OCI-LY7 (cell line): ENCODE measurements around the gene ARHGAP6. TPM values are rescaled to one million over a fixed set of nuclear protein-coding genes. Genes with fewer than 3 reads are reported as not detected.
A peak's percentile ranks its signal among the peaks of the same experiment; 100 is the strongest.

Source experiments
- BruUV-seq: library from RNA; stranded (reverse); fragments of 400-500 nt; replicated peaks from 2 replicates; lab custom pipeline; 2021; lab: Mats Ljungman, UMichigan
- CTCF ChIA-PET: fragments of 300-600 bp; sonication (Branson Sonifier 250); formaldehyde crosslinking; loops from one replicate; lab custom pipeline; 2022; ENCODE audit warnings: antibody characterized with exemption; ENCODE audit not compliant: unreplicated experiment; lab: Charles Lee
- POLR2A ChIA-PET: fragments of 300-600 bp; sonication (Branson Sonifier 250); formaldehyde crosslinking; loops from one replicate; lab custom pipeline; 2022; ENCODE audit warnings: antibody characterized with exemption; lab: Charles Lee
- DNase-seq: peaks from one replicate; pipeline ENCODE4 v3.0.0-alpha.2; 2015; ENCODE audit warnings: low spot score
- H2AFZ ChIP-seq: fragments of 200-600 bp; sonication (generic), shearing (Covaris generic); 2 replicates; pipeline ENCODE4 v1.6.1; 2014; ENCODE audit warnings: mild to moderate bottlenecking, antibody characterized with exemption, low read length, moderate library complexity
- H3K27ac ChIP-seq: fragments of 200-600 bp; sonication (generic); 2 replicates; pipeline ENCODE4 v1.5.1; 2014; ENCODE audit warnings: mixed run types, low read depth, mild to moderate bottlenecking, moderate library complexity, low read length, inconsistent platforms; ENCODE audit not compliant: poor library complexity, severe bottlenecking
- H3K36me3 ChIP-seq: fragments of 200-600 bp; sonication (generic); 2 replicates; pipeline ENCODE4 v1.6.1; 2014; ENCODE audit warnings: mild to moderate bottlenecking, antibody characterized with exemption, low read length, moderate library complexity, mixed read lengths; ENCODE audit not compliant: insufficient read depth
- H3K4me1 ChIP-seq: fragments of 200-600 bp; sonication (generic); 2 replicates; pipeline ENCODE4 v1.5.1; 2014; ENCODE audit warnings: mild to moderate bottlenecking, low read length; ENCODE audit not compliant: insufficient read depth, poor library complexity, severe bottlenecking
- H3K4me2 ChIP-seq: fragments of 200-600 bp; sonication (generic); 2 replicates; pipeline ENCODE4 v1.6.1; 2014; ENCODE audit warnings: mild to moderate bottlenecking, low read length
- H3K4me3 ChIP-seq: fragments of 200-600 bp; sonication (generic); 2 replicates; pipeline ENCODE4 v1.5.1; 2014; ENCODE audit warnings: mild to moderate bottlenecking, low read depth, low read length; ENCODE audit not compliant: poor library complexity, severe bottlenecking
- H3K79me2 ChIP-seq: fragments of 200-600 bp; sonication (generic); 2 replicates; pipeline ENCODE4 v1.6.1; 2016; ENCODE audit warnings: low read depth, mild to moderate bottlenecking, low read length, moderate library complexity, mixed read lengths; ENCODE audit not compliant: insufficient read depth
- H3K9me2 ChIP-seq: fragments of 200-600 bp; sonication (generic); 2 replicates; pipeline ENCODE4 v1.6.1; 2016; ENCODE audit warnings: mild to moderate bottlenecking, low read length, mixed read lengths; ENCODE audit not compliant: insufficient read depth
- H3K9me3 ChIP-seq: fragments of 200-600 bp; sonication (generic); 2 replicates; pipeline ENCODE4 v1.6.1; 2014; ENCODE audit warnings: mild to moderate bottlenecking, mixed run types, low read length, mixed read lengths
- H4K20me1 ChIP-seq: fragments of 200-600 bp; sonication (generic); 2 replicates; pipeline ENCODE4 v1.6.1; 2014; ENCODE audit warnings: mild to moderate bottlenecking, antibody characterized with exemption, low read length, moderate library complexity, mixed read lengths; ENCODE audit not compliant: insufficient read depth
- EZH2phosphoT487 ChIP-seq: fragments of 200-600 bp; sonication (generic); IDR thresholded peaks from 2 replicates; pipeline ENCODE4 v1.6.1; 2018; ENCODE audit warnings: low read depth, borderline replicate concordance, mild to moderate bottlenecking, mixed run types, antibody characterized with exemption, low read length, moderate library complexity, mixed read lengths
- intact Hi-C: fragments of 100-400 bp; cut with micrococcal nuclease; formaldehyde crosslinking; loops from one replicate; pipeline ENCODE4 v1.10.0; 2022; ENCODE audit not compliant: unreplicated experiment
- total RNA-seq, 2 experiments: library from RNA; depleted of rRNA in 1 of 2; stranded (reverse); fragments of >200 nt in 1 of 2; shearing (Covaris generic) in 1 of 2; gene quantifications; 2 replicates each; pipeline ENCODE4 v1.2.3, GENCODE V29; 2014 to 2022
- TF ChIP-seq, protein P1 (sequence below): fragments of 200-600 bp; sonication (generic); conservative IDR thresholded peaks from 2 replicates; pipeline ENCODE4 v1.5.1; 2014; ENCODE audit warnings: mild to moderate bottlenecking, antibody characterized with exemption, low read length, moderate library complexity, mixed read lengths

The ARHGAP6 gene
- total RNA-seq, 2 experiments from 2014 or later = not detected

GRCh38 chrX:11445540-11445939 is 220.2 kb downstream of the ARHGAP6 start:
- intact Hi-C loops = no loop called here
- TF ChIP-seq EZH2phosphoT487 = no peak
- TF ChIP-seq, protein P1, sequence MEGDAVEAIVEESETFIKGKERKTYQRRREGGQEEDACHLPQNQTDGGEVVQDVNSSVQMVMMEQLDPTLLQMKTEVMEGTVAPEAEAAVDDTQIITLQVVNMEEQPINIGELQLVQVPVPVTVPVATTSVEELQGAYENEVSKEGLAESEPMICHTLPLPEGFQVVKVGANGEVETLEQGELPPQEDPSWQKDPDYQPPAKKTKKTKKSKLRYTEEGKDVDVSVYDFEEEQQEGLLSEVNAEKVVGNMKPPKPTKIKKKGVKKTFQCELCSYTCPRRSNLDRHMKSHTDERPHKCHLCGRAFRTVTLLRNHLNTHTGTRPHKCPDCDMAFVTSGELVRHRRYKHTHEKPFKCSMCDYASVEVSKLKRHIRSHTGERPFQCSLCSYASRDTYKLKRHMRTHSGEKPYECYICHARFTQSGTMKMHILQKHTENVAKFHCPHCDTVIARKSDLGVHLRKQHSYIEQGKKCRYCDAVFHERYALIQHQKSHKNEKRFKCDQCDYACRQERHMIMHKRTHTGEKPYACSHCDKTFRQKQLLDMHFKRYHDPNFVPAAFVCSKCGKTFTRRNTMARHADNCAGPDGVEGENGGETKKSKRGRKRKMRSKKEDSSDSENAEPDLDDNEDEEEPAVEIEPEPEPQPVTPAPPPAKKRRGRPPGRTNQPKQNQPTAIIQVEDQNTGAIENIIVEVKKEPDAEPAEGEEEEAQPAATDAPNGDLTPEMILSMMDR = peak; percentile 37; the same call in 1 of the 2 replicates
- Histone ChIP-seq H3K79me2 (no peaks in the 10 kb centered on the region), H4K20me1 (no peaks in the 10 kb centered on the region), H3K4me2 (no peak overlapping the region), H3K9me2 (no peaks in the 10 kb centered on the region), H3K9me3 (no peaks in the 10 kb centered on the region), H3K4me1 (no peaks in the 10 kb centered on the region), H3K4me3 (no peak overlapping the region), H3K27ac (no peak overlapping the region), H2AFZ (no peak overlapping the region), H3K36me3 (no peaks in the 10 kb centered on the region)
- no TSS peak for BruUV-seq
- DNase-seq = peak; percentile 22
- ChIA-PET POLR2A (no interaction called here), CTCF (no interaction called here)

DNA sequence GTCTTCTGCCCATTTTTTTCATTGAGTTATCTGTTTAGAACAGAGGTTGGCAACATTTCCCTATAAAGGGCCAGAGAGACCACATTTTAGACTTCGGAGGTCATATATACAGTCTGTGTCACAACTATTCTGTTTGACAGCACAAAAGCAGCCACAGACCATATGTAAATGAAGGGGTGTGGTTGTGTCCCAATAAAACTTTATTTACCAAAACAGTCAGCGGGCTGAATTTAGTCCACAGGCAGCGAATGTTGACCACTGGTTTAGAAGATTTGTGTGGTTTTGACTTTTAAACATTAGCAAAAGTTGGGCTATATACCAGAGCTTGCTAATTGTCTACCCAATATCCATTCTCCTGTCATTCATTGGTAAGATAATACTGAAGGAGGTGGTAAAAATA is 221.7 kb downstream of the ARHGAP6 start:
- no peaks in the 10 kb centered on the region for H4K20me1 ChIP-seq
- CTCF ChIA-PET = no interaction called here
- H2AFZ ChIP-seq = no peak overlapping the region
- no TSS peak for BruUV-seq
- no peaks in the 10 kb centered on the region for H3K36me3 ChIP-seq
- POLR2A ChIA-PET = no interaction called here
- DNase-seq = no peak
- H3K9me3 ChIP-seq = no peaks in the 10 kb centered on the region
- no peak for TF ChIP-seq EZH2phosphoT487
- TF ChIP-seq, protein P1 = no peak
- no peak overlapping the region for H3K4me2 ChIP-seq
- no peaks in the 10 kb centered on the region for H3K4me1 ChIP-seq
- H3K27ac ChIP-seq = no peak overlapping the region
- H3K9me2 ChIP-seq = no peaks in the 10 kb centered on the region
- intact Hi-C loops = no loop called here
- no peaks in the 10 kb centered on the region for H3K79me2 ChIP-seq
- no peak overlapping the region for H3K4me3 ChIP-seq

DNA sequence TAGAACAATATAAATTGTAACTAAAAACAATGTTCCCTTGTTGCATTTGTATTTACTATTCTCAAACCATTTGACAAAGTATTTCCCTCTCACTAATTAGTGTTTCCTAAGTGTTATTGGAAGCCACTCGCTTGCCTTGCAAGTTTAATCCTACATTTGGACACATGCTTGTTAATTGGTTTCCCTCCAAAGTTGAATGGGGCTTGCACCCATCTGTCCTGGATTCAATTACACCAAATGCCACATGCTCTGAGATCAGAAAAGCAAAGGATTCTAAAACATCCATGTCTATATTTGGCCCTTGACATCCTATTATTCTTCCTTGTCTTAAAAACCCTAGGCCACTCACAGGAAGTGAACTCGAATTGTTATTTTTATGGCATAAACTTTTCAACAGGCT is 225.9 kb downstream of the ARHGAP6 start:
- no peak overlapping the region for H3K4me3 ChIP-seq
- H3K4me1 ChIP-seq = no peaks in the 10 kb centered on the region
- H2AFZ ChIP-seq = no peak overlapping the region
- DNase-seq = no peak
- H3K4me2 ChIP-seq = no peak overlapping the region
- no peak overlapping the region for H3K27ac ChIP-seq
- CTCF ChIA-PET = no interaction called here
- intact Hi-C loops = no loop called here
- POLR2A ChIA-PET = no interaction called here
- no peaks in the 10 kb centered on the region for H3K9me2 ChIP-seq
- H3K79me2 ChIP-seq = no peaks in the 10 kb centered on the region
- no peaks in the 10 kb centered on the region for H4K20me1 ChIP-seq
- BruUV-seq = no TSS peak
- TF ChIP-seq, protein P1 = no peak
- TF ChIP-seq EZH2phosphoT487 = no peak
- no peaks in the 10 kb centered on the region for H3K36me3 ChIP-seq
- H3K9me3 ChIP-seq = no peaks in the 10 kb centered on the region
